ENCODE measurements around the gene CRYBA1.

CRYBA1 gene

DNA sequence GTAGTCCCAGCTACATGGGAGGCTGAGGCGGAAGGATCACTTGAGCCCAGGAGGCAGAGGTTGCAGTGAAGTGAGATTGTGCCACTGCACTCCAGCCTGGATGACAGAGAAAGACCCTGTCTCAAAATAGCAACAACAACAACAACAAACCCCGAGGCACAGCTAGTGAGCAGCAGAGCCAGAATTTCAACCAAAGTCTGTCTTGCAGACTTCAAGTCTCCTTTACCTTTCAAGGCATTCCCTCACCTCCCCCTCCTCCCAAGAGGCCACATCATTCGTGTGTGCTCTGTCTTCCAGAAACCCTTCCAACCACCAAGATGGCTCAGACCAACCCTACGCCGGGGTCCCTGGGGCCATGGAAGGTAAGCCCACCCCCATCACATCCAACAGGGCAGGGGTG is 2.2 kb downstream of the CRYBA1 start:
- TF ChIP-seq CTCF (conservative IDR thresholded peaks at IDR 0.05) = no peak

DNA sequence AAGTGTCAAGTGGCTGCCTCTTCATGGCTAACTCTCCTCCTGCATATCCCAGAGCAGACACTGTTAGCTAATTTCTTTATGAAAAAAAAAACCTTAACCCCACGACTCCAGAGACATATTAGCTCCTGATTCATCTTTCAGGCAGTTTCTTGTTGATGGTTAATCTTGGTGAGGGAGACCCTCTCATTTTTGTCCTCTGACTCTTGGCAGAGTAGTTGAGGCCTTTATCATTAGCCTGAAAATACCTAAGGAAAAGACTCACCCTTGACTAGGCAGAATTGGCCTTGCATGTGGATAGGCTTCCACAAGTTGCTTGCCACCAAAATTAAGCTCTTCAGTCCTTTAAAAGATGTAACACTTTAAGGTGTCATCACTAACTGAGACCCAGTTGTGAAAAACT is 4.0 kb downstream of the CRYBA1 start:
- no peak overlapping the region for H3K27ac ChIP-seq
- TF ChIP-seq CTCF (conservative IDR thresholded peaks at IDR 0.05) = no peak

More for the DNA sequence above, 2.2 kb downstream of the CRYBA1 start:
- H3K27ac ChIP-seq = no peak overlapping the region

DNA sequence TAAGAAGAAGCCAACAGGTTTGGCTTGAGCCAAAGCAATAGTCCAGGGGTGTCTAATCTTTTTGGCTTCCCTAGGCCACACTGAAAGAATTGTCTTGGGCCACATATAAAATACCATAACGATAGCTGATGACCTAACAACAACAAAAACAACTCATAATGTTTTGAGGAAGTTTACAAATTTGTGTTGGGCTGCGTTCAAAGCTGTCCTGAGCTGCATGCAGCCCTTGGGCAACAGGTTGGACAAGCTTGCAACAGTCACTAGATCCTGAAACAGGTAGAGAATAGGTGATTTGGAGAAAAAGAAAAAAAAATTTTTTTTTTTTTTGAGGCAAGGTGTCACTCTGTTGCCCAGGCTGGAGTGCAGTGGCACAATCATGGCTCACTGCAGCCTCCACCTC is 4.5 kb downstream of the CRYBA1 start:
- no peak for TF ChIP-seq CTCF (conservative IDR thresholded peaks at IDR 0.05)
- H3K27ac ChIP-seq = no peak overlapping the region

GRCh38 chr17:29252101-29252791 is 5.6 kb downstream of the CRYBA1 start:
- peak; percentile 64 for TF ChIP-seq CTCF (conservative IDR thresholded peaks at IDR 0.05)
- no peak overlapping the region for H3K27ac ChIP-seq

DNA sequence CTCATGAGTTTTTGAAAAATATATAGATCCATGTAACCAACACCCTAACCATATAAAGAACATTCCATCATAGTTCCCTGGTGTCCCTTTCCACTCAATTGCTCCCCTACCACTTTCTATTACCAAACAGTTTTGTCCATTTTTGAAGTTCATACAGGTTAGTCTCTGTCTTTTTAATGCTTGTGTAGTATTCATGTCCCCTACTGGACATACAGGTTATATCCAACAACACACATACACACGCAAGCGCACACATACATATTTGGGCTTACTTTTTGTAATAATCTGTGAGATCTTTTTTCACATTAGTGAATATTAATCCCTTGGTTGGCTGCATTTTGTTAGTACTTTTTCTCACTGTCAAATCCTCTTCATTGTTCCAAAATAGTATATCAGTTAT is 6.4 kb downstream of the CRYBA1 start:
- H3K27ac ChIP-seq = no peak overlapping the region
- no peak for TF ChIP-seq CTCF (conservative IDR thresholded peaks at IDR 0.05)

DNA sequence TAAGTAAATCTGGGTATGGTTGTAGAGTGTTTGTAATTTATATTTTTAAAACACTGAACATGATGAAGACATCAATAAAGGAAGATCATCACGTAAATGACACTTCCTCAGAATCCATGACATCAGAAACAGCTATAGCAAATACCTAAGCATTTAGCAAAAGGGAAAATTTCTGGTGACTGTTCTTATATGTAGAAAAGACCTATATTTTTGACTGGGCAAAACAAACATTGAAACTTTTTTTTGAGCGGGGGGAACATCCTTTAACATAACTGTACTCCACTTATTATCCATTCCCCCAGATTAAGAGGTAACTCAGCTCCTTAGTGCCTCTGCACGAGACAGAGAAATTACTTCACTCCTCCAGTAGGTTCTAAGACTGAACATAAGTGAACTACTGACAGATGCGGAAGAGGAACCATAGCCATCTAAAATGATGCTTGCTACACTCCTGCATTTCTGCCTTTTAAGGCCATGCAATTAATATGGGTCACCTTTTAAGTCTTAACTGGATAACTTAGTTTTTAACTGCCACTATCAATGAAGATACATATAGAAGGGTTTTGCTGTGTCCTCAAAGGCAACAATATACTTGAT is 9.4 kb downstream of the CRYBA1 start:
- H3K27ac ChIP-seq = no peak overlapping the region
- no peak for TF ChIP-seq CTCF (conservative IDR thresholded peaks at IDR 0.05)

DNA sequence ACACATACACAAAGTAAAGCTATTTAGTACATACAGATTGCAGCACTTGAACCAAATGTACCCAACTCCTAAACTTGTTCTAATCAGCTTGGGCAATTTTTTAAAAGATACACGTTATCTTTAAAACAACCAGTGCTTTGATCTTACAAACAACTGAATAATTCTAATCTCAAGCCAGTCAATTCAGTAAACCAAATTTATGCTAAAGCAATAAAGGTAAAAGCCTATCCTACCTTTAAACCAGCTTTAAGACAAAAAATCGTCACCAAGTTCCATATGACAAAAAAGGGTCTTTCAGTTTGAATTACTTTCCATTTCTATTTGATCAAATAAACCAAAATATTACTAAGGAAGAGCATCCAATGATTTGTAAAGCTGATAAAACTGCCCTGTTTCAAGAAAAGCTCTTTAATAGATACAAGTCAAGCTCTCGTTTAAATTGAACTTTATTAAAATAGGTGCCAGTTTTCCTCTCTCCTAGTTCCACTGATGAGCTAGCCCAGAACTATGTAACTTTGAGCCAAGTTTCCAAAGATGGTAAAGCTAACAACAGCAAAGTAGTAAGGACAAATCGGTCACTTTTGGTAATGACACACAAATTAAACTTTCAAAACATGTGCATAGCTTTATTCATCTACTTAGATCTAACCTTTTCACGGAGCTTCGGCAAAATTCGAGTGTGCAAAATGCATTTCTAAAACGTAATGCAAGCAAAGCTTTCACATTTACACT is 10.2 kb downstream of the CRYBA1 start:
- H3K27ac ChIP-seq = no peak overlapping the region
- no peak for TF ChIP-seq CTCF (conservative IDR thresholded peaks at IDR 0.05)
